GM21619 (cell line): ENCODE measurements around the gene IRS1.
A peak's percentile ranks its signal among the peaks of the same experiment; 100 is the strongest.

ENCODE experiments used
- ATAC-seq: cut with Tn5 transposase; IDR thresholded peaks from one replicate; pipeline ENCODE4 v1.9.1; 2021; ENCODE audit not compliant: unreplicated experiment

IRS1 gene

GRCh38 chr2:226727251-226727650 is 72.4 kb downstream of the IRS1 start:
- no peak for ATAC-seq

DNA sequence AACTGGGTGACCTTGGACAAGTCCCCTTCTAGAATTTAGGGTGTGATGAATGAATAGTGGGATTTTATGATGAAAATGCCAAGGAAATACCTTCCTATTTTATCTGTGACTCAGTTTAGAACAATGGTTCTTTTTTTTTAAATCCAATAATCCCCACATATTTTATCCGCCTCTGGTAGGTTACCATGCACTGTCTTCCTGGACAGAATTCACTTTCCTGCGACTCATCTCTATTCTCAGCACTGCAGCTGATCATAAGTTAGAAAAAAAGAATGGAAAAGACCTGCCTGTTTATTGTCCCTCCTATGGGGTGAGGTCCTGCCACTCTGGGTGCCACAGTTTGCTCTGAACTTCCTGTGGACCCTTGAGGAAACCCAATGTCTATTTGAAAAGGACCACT is 73.1 kb downstream of the IRS1 start:
- ATAC-seq, result no peak

DNA sequence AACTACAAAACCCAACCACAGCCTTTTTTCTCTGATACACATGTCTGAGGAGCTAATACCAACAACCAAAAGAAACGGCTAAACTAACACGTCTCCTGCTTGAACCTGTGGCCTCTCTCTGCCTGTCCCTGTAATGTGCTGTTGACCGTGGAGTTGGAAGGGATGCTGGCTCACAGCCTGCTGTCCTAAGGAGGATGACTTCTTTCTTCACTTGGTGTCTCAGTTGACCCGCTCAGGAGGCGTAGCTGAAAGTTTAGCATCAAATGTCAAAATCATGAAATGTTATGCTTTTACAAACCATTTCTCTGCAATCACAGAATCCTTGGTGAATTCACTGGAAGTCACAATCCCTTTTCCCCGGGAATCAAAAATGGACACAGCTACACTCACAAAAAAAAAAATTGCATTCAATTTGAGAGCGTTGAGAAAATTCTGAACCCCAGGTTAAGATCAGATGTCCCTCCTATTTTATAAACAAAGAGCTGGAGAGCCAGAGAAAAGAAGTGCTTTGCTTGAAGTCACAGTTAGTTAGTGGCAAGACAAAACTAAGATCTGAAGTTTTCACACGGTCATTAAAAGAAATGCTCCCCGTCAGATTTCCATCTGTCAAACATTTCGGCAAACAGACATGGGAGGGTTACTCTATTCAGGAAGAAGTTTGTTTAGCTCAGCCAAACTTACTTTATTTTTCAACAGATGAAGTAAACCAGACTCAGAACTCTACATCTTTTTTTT is 74.3 kb downstream of the IRS1 start:
- no peak for ATAC-seq

DNA sequence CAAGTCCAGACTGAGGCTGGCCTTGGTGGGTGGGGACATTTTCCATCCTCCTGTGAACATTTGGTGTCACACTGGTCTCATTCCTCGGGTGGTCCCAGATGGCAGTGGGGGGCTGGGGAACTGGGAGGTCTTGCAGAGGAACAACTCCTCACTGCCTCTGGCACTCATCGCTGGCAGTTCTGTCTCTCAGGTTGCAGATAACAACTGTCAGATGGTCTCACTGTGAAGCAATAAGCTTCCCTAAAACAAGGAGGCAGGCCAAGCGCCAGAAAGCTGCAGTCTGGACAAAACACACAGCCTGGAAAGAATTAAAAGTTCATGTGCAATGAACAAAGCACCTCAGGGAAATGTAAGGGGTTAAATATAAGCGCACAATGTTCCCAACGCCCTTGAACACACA is 78.1 kb downstream of the IRS1 start:
- no peak for ATAC-seq

DNA sequence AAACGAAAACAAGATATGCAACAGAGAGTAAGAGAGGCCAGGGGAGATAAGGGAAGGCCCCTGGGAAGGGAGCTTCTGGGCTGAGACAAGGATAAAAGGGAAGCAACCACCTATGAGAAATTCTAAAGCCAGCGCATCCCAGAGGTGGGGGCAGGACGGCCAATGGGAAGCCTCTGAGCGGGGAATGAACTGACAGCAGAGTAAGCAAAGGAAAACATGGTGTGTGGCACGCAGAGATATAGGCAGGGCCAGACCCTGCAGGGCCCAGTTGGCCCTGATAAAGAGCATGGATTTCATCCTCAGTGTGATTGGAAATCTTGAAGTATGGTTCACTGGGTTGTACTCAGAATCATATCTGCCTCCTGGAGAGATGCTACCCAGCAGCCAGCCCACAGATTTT is 78.7 kb downstream of the IRS1 start:
- no peak for ATAC-seq

DNA sequence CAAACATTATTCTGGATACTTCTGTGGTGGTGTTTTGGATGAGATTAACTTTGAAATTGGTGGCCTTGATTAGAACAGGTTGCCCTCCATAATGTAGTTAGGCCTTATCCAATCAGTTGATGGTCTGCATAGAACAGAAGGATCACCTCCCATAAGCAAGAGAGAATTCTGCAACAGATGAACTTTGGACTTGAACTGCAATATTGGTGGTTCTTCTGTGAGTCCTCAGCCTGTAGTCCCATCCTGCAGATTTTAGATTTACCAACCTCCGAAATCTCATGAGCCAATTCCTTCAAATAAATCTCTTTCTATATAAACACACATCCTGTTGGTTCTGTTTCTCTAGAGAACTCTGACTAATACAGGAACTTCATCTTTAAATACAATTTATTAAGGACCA is 81.9 kb downstream of the IRS1 start:
- ATAC-seq, result no peak

GRCh38 chr2:226716126-226716525 is 83.5 kb downstream of the IRS1 start:
- ATAC-seq, result peak; percentile 49

GRCh38 chr2:226715347-226715990 is 84.2 kb downstream of the IRS1 start:
- ATAC-seq, result no peak

- ATAC-seq, result no peak
Observed at GRCh38 chr2:226712941-226713340, 86.7 kb downstream of the IRS1 start.

GRCh38 chr2:226711606-226712296 is 87.9 kb downstream of the IRS1 start:
- no peak for ATAC-seq

- ATAC-seq, result no peak
Observed at GRCh38 chr2:226707499-226707898, 92.1 kb downstream of the IRS1 start.

GRCh38 chr2:226705965-226706364 is 93.7 kb downstream of the IRS1 start:
- ATAC-seq, result no peak

DNA sequence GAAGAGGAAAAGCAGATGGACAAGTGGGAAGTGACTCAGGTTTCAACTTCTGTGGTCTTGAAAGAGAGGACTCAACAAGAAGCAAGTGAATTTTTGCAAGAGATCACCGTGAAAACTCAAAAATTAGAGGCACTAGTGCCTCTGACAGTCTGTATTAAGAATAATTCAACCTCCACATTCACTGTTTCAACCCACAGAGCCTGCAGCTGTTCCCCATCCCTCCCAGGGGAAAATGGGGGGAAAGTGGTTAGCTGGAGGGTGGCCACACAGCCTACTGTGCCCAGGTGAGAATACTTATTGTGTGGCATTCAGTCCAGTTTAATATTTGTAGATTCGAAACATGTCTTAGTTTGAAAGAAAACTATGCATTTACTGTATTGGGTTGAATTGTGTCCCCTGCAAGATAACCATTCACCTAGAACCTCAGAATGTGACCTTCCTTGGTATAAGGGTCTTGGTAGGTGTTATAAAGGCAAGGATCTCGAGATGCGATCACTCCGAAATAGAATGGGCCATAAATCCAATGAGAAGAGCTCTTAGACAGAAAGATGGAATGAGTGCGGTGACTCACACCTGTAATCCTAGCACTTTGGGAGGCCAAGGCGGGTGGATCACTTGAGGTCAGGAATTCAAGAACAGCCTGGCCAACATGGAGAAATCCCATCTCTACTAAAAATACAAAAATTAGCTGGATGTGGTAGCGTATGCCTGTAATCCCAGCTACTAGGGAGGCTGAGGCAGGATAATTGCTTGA is 94.3 kb downstream of the IRS1 start:
- no peak for ATAC-seq

DNA sequence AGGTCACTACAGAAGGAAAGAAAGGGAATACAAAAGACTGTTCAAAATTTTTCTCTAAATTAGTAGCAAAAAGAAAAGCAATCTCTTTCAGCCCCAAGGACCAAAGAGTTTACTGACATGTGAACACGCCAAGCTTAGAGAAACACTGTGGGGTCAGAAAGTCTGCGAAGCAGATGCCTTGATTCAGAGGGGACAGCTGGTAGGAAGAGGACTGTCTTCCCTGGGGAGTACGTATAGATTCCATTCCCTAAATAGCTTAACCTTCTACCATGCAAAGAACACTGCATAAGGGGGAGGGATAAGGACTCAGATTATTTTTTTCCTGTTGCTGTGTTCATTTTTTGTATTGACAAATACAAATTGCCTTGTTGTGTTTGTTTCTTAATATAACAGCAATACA is 96.1 kb downstream of the IRS1 start:
- ATAC-seq, result no peak

DNA sequence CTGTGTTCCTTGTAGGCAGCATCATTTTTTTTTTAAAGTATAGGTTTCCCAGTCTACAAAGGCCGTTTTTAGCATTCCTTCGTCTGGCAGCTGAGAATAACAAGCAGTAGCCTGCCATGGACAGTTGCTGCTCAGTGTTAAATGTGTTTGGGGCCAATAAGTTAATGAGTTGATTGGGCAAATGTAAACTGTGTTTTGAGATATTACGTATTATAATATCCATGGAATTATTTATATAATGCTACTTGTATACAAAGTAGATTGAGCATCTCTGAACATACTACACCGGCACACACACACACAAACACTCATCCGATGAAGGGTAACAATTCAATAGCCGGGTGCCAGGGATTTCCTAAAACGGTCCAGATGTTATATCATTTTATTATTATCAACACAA is 97.2 kb downstream of the IRS1 start:
- ATAC-seq, result no peak

DNA sequence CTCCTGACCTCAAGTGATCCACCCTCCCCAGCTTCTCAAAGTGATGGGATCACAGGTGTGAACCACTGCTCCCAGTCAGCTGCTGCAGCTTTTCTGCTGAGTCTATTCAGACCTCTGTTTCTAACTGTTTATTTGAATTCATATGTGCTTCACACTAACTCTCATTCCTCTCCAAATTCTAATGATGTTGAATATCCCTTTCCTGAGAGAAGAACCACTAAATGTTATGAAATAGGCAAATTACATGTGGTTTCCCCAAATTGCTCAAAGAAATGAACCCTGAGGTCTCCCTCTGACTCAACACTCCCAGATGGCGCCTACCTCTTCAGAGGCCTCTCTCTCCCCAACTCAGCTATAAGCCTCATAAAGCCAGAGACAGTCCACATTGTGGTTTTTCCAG is 98.6 kb downstream of the IRS1 start:
- ATAC-seq, result peak; percentile 79

DNA sequence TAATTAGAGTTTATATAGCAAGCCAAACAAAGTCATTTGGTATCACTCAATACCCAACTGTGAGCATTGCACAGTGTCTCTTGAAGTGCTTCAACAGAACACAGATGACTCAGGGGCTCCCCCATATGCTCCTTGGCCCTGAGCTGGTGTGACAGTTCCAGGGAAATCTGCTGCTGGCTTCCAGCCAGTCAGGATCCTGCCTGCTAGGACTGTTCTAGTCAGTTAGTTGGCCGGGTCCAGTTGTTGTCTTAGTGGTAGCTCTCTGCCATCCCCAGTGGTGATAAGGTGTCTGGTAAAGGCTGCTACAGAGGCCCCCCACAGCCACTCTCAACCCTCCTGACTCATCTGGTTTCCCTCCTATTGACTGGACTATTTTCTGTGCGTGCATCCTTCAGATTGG is 100.3 kb downstream of the IRS1 start:
- no peak for ATAC-seq

DNA sequence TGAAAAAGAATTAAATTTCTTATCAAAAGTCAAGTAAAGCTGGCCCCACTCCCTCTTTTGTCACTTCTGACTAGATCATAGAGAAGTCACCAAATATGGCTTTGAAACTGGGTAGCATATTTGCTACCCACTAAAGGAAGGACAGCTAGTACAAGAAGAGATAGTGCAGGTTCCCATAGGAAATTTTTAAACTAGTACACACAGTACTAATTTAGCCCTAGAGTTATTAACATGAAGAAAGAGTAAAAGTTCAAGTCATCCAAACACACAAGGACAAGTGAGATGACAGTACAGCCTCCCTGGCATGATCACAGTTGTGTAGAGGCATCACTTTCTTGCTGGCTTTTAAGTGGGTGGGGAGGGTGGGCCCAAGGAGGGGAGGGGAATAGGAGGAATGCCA is 100.9 kb downstream of the IRS1 start:
- ATAC-seq, result no peak

GRCh38 chr2:226694586-226695284 is 104.9 kb downstream of the IRS1 start:
- ATAC-seq, result no peak

DNA sequence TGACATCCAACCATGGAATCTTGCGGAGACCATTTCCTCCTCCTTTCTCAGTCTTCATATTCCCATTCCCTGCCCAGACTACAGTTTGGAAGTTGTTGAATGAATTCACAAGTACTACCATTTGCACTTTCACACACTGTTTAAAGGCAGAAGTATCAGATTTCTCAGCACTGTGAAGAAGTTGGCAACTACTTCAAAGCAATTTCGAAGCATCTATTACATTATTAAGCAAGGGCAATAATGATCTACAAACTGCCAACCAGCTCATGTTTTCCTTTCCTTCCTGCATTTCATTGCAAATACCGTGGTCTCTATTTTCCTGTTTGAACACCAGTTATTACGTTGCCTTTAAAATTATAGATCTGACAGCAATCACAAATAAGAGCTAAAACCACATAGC is 105.5 kb downstream of the IRS1 start:
- ATAC-seq, result no peak

DNA sequence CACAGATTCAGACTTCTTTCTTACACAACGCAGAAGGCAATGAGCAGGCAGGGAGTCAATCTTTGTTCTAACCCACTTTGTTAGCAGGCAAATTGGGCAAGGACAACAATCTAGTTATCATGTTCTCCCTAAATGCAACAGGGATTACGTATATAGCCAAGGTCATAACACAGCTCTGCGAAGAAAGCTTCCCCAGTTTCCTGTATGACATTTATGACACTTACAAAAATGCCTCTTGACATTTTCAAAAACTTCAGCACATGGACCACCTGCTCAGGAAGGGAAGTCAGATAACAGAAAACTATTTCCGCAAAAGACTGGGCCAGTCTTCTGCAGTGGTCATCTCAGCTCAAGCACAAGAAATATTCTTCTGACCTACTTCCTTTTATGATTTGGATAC is 106.1 kb downstream of the IRS1 start:
- no peak for ATAC-seq
